Osteoblast (primary cell): ENCODE results near the gene IGFL2. TPM values are rescaled to one million over a fixed set of nuclear protein-coding genes. Genes with fewer than 3 reads are reported as not detected.

ENCODE experiments used
- DNase-seq: peaks from one replicate; pipeline ENCODE4 v3.0.0; 2011; ENCODE audit warnings: low spot score, mixed read lengths; ENCODE audit not compliant: insufficient read length; ENCODE audit errors: missing footprints
- H2AFZ ChIP-seq: 2 replicates; pipeline ENCODE4 v1.6.0; 2011; ENCODE audit warnings: mild to moderate bottlenecking, low read length
- H3K27ac ChIP-seq: 2 replicates; pipeline ENCODE4 v1.5.1; 2011; ENCODE audit warnings: mild to moderate bottlenecking, low read depth, low read length, moderate library complexity
- H3K27me3 ChIP-seq: 2 replicates; pipeline ENCODE4 v1.6.0; 2012; ENCODE audit warnings: mild to moderate bottlenecking, control low read depth, inconsistent platforms, low read length, moderate library complexity; ENCODE audit not compliant: insufficient read depth
- H3K36me3 ChIP-seq: 2 replicates; pipeline ENCODE4 v1.5.1; 2011; ENCODE audit warnings: mild to moderate bottlenecking, low read length, control low read depth, moderate library complexity; ENCODE audit not compliant: insufficient read depth
- H3K4me1 ChIP-seq: 2 replicates; pipeline ENCODE4 v1.5.1; 2011; ENCODE audit warnings: mild to moderate bottlenecking, low read length, control low read depth, moderate library complexity; ENCODE audit not compliant: insufficient read depth
- H3K4me2 ChIP-seq: 2 replicates; pipeline ENCODE4 v1.6.0; 2011; ENCODE audit warnings: mild to moderate bottlenecking, low read length; ENCODE audit not compliant: insufficient read depth
- H3K4me3 ChIP-seq: fragments of 200-600 bp; sonication (generic); 3 replicates; pipeline ENCODE4 v1.5.1; 2012; ENCODE audit warnings: mild to moderate bottlenecking, low read length, inconsistent platforms; ENCODE audit not compliant: insufficient read depth
- H3K79me2 ChIP-seq: 2 replicates; pipeline ENCODE4 v1.6.0; 2012; ENCODE audit warnings: mild to moderate bottlenecking, low read length, control low read depth, inconsistent platforms; ENCODE audit not compliant: insufficient read depth
- H3K9me3 ChIP-seq: 2 replicates; pipeline ENCODE4 v1.5.1; 2011; ENCODE audit warnings: low read depth, low read length, control low read depth
- H4K20me1 ChIP-seq: 2 replicates; pipeline ENCODE4 v1.6.0; 2012; ENCODE audit warnings: mild to moderate bottlenecking, low read length, control low read depth; ENCODE audit not compliant: insufficient read depth
- CTCF ChIP-seq: IDR thresholded peaks from 2 replicates; pipeline ENCODE4 v1.5.1; 2011; ENCODE audit warnings: mild to moderate bottlenecking, low read depth, low read length, moderate library complexity; ENCODE audit errors: extremely low read depth
- total RNA-seq: library from RNA; depleted of rRNA; stranded (reverse); fragments of >200 nt; gene quantifications from 2 replicates; pipeline ENCODE4 v1.2.3, GENCODE V29; 2012

The IGFL2 gene
- total RNA-seq, 1 donor, result not detected

DNA sequence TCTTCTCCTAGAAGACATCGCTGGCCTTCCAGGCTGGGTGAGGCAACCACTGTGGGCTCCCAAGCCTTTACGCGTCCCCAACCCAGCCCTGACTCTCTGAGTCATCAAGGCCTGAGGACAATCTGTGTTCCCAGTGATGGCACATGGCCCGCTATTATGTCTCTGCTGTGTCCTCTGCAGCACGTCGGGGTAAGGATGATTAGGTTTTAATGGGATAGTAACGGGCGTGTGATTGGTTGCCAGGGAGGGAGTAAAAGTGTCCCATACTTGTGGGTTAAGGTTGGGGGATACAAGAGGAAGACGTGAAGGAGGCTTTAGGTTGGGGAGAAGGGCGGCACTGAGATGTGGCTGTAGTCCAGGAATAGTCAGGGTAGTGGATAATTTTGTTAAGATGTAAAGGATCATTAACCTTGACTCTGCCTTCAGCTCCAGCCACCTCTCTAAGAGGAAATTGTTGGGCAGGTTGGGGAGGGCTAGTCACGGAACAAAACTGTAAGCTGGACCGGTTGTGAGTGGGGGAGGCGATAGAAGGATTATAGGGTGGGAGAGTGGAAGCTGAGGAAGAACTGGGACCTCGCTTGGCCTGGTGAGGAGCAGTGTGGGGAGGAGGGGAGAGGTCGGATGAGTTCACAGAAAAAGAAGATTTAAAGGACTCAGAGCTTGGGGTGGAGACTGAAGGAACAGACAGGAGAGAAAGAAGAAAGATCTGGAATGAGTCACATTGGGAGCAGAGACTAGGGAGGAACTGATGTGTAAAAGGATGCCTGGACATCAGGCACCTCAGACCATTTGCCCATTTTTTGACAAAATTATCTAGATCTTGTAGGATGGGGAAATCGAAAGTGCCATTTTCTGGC lies 53.6 kb downstream of the IGFL2 start:
- DNase-seq, result no peak
- Histone ChIP-seq H3K4me2 (no peak overlapping the region), H3K27me3 (peaks cover 46% of the 10 kb centered on the region), H3K9me3 (peaks cover 4% of the 10 kb centered on the region), H4K20me1 (no peaks in the 10 kb centered on the region), H3K4me1 (no peaks in the 10 kb centered on the region), H3K79me2 (no peaks in the 10 kb centered on the region), H3K36me3 (no peaks in the 10 kb centered on the region), H3K4me3 (no peak overlapping the region), H3K27ac (no peak overlapping the region), H2AFZ (no peak overlapping the region)
- TF ChIP-seq CTCF, result no peak

DNA sequence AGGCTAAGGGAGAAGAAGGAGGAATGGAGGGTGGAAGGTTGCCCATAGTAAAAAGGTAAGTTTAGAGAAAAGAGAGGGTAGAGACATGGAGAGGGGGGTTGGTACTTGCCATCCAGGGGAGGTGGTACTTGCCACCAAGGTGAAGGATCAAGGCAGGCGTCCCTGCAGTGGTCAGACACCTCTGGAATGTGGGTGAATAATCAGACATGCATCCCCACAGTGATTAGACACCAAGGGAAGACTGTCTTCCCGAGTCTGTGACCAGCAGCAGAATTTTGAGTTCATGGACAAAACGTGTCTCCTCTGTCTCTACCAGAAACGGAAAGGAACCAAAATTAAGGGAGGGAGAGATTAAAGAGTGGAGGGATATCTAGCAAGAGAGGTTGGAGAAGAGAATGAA lies 54.4 kb downstream of the IGFL2 start:
- Histone ChIP-seq H4K20me1 (no peaks in the 10 kb centered on the region), H3K27ac (no peak overlapping the region), H3K4me1 (no peaks in the 10 kb centered on the region), H3K79me2 (no peaks in the 10 kb centered on the region), H2AFZ (no peak overlapping the region), H3K4me3 (no peak overlapping the region), H3K27me3 (peaks cover 44% of the 10 kb centered on the region), H3K4me2 (no peak overlapping the region), H3K36me3 (no peaks in the 10 kb centered on the region), H3K9me3 (peaks cover 4% of the 10 kb centered on the region)
- no peak for TF ChIP-seq CTCF
- no peak for DNase-seq

DNA sequence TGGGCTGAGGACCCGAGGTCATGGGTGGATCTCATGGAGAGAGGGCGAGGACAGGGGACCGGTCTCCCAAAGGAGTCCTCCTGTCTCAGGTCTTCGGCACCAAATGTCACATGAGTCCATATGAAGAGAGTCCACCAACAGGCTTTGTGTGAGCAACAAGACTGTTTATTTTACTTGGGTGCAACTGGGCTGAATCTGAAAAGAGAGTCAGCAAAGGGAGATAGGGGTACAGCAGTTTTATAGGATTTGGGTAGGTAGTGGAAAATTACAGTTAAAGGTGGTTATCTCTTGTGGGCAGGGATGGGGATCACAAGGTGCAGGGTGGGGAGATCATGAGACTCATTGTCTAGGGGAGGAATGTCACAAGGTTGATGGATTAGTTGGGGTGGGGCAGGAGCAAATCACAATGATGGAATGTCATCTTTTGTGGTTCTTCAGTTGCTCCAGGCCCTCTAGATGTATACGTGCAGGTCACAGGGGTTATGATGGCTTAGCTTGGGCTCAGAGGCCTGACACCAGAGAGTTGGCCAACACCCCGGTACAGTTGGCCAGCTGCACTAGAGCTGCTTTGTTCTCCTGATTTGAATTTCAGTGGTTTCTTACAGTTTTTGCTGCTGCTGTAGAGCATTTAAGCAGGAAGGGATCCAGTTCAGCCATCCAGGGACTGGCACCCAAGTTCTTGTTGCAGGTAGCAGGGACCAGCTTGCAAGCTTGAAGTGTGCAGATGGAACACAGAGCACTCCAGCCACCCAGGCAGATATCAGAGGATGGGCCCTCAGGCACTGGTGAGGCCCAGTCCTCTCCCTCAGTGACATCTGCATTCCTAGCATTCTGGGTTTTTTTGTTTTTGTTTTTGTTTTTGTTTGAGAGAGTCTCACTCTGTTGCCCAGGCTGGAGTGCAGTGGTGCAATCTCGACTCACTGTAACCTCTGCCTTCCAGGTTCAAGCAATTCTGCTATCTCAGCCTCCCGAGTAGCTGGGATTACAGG lies 55.1 kb downstream of the IGFL2 start:
- DNase-seq, result no peak
- Histone ChIP-seq H3K9me3 (peaks cover 4% of the 10 kb centered on the region), H4K20me1 (no peaks in the 10 kb centered on the region), H3K4me3 (no peak overlapping the region), H3K79me2 (no peaks in the 10 kb centered on the region), H3K36me3 (no peaks in the 10 kb centered on the region), H3K27me3 (peaks cover 47% of the 10 kb centered on the region), H3K4me1 (no peaks in the 10 kb centered on the region), H3K27ac (no peak overlapping the region), H3K4me2 (no peak overlapping the region), H2AFZ (no peak overlapping the region)
- TF ChIP-seq CTCF, result no peak

GRCh38 chr19:46204008-46204407 lies 56.0 kb downstream of the IGFL2 start:
- Histone ChIP-seq H3K79me2 (no peaks in the 10 kb centered on the region), H3K4me2 (no peak overlapping the region), H3K4me1 (no peaks in the 10 kb centered on the region), H3K9me3 (peaks cover 4% of the 10 kb centered on the region), H2AFZ (no peak overlapping the region), H3K4me3 (no peak overlapping the region), H3K36me3 (no peaks in the 10 kb centered on the region), H4K20me1 (no peaks in the 10 kb centered on the region), H3K27ac (no peak overlapping the region), H3K27me3 (peaks cover 51% of the 10 kb centered on the region)
- no peak for DNase-seq
- TF ChIP-seq CTCF, result no peak
